Activated CD4-positive, alpha-beta T cell treated with anti-CD3 and anti-CD28 coated beads for 1 hour (primary cell): ENCODE results near the gene SPNS3.

ENCODE experiments used
- DNase-seq: peaks from one replicate; pipeline ENCODE4 v3.0.0-alpha.2; 2020

The SPNS3 gene

DNA sequence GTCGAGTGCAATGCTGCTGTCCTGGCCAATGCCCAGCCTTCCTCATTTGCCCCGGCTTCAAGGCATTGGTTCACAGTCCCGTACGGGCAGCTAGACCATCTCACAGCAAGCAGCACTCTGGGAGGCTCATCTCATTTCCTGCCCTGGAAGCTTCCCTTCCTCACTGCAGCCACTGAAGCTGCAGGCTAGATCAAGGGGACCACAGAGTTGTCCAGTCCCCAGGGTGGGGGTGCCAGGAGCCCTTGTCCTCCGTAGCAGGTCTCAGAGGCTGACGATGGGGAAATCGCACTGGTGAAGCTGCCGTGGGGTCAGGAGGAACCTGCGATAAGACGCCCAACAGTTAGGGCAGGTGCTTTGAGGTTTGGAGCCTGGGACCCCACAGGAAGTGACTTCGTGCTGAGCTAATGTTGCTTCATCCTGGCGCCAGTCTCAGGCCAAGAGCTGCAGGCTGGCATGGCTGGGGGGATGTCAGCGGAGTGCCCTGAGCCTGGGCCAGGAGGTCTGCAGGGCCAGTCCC, at the start of gene SPNS3:
TSS of gene SPNS3 (plus strand) at position 426 of the 517 bp plus-strand sequence. CDS start at position 454, 28 bp downstream.
- DNase-seq = peak; percentile 8

GRCh38 chr17:4386406-4386805, 47.3 kb upstream of the SPNS3 start:
- no peak for DNase-seq

GRCh38 chr17:4387137-4387536, 46.6 kb upstream of the SPNS3 start:
- DNase-seq = no peak

GRCh38 chr17:4389079-4389478, 44.7 kb upstream of the SPNS3 start:
- no peak for DNase-seq

DNA sequence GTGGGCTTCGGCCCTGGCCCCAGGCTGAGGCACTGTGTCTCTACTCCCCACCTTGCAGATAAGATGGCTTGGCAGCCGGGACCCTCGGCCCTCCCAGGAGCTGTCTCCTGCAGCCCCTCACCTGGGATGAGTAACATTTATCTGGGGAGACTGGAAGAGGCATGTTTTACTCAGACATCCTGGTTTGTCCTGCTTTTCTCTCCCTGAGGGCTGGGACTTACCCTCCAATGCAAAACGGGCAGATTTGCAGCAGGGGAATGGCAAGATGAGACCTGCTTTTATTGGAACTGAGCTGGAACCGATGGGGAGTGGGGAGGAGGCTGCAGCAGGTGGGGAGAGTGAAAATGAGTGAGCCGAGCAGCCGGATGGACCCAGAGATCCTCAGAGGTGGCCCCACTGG, 39.9 kb upstream of the SPNS3 start:
- no peak for DNase-seq

- no peak for DNase-seq
These were observed 39.3 kb upstream of the SPNS3 start for GRCh38 chr17:4394208-4395110.

DNA sequence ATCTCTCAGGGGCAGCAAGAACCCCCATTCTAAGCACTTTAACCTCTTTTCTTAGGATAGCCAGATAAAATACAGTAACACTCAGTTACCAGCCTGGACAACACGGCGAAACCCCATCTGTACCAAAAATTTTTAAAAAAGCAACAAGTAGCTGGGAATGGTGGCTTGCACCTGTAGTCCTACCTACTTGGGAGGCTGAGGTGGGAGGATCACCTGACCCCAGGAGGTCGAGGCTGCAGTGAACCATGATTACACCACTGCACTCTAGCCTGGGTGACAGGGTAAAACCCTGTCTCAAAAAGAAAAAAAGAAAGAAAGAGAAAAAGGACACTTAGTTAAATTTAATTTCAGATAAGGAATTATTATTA, 38.6 kb upstream of the SPNS3 start:
- no peak for DNase-seq

GRCh38 chr17:4397840-4398239, 35.9 kb upstream of the SPNS3 start:
- no peak for DNase-seq

- DNase-seq = no peak
These were observed 28.6 kb upstream of the SPNS3 start for GRCh38 chr17:4405038-4405669.

DNA sequence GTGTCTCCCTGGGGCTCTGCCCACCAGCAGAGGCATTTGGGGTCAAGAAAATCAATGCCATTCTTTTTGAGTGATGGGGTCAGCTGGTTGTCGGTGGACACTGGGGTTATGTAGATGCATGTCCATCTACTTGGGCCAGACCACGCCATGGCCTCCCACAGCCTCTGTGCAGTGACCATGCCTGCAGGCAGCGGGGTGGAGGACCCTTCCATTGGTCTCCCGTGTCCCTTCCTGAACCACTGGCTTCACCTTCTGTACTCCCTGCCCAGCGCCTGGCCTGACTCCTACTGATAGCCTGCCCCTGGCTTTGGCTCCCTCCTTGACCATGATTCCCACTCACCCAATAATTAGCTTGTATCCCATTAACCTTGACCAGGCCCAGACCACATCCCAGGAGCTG, 28.0 kb upstream of the SPNS3 start:
- DNase-seq = no peak

GRCh38 chr17:4406386-4406785, 27.4 kb upstream of the SPNS3 start:
- DNase-seq = no peak

GRCh38 chr17:4407216-4407615, 26.5 kb upstream of the SPNS3 start:
- DNase-seq = no peak

DNA sequence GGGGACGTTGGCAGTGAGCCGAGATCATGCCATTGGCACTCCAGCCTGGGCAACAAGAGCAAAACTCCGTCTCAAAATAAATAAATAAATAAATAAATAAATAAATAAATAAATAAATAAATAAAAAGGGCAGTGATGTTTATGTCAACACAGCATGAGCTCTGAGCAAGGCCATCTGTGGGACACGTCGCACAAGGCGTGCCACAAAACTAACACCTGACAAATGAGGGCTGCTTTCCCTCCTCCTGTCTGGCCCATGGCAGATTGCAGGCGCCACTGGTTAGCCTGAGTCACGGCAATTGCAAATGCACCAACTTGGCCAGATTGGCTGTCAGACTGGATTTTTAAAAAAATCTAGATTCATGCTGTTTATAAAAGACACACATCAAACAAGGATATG, 25.9 kb upstream of the SPNS3 start:
- no peak for DNase-seq

- DNase-seq = no peak
These were observed 24.1 kb upstream of the SPNS3 start for GRCh38 chr17:4409659-4410058.

GRCh38 chr17:4411201-4411600, 22.5 kb upstream of the SPNS3 start:
- no peak for DNase-seq

DNA sequence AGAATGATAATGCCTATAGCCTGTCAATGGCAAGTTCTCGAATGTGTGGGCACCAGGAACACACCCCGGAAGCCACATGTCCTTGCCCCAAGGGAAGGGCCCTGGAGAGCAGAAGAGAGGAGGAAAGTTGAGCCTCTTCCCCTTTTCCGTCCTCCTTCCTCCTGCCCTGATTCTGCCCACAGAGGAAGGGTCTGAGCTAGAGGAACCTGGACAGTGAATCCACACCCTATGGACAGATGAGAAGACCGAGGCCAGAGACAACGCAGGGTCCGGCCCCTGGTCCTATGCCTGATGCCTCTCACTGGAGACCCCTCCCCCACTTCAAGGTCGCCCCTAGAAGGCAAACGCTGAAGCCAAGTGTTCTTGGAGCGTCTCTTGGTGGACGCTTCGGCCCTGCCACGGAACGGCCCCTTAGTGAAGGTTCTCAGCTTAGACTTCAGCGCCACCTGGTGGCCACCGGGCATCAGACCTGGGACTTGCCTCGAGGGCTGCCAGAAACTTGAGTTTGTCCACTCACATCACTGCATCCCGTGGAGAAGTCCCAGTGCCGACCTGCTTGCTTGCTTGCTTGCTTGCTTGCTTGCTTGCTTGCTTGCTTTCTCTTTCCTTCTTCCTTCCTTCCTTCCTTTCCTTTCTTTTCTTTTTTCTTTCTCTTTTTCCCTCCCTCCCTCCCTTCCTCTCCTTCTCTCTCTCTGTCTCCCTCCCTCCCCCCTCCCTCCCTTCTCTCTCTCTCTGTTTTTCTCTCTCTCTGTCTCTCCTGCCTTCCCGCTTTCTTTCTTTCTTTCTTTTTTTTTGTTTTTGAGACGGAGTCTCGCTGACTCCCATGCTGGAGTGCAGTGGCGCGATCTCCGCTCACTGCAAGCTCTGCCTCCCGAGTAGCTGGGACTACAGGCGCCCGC, 20.6 kb upstream of the SPNS3 start:
- peak; percentile 85 for DNase-seq

DNA sequence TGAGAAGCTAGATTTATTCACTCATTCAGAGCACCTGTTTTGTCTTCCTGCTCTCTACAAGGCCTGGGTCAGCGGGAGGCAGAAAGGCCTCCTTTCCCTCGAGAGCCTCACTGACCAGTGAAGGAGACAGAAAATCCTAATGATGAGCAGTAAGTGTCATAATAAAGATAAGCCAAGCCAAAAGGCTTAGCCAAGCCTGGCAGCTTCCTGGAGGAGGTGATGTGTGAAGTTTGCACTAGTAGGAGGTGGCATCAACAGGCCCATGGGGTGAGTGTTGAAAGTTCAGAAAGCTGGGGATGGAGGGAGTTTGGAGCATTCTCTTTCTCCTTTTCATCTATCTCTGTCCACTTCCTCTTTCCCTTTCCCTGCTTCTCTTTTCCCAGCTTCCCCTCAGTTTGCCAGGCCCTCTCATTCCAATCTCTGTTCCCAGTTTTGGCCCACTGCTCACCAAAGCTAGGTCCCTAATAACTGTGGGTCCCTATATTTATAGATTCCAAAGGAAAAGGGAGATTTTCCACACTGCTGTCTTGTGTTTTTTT, 16.5 kb upstream of the SPNS3 start:
- no peak for DNase-seq

GRCh38 chr17:4420692-4421131, 13.0 kb upstream of the SPNS3 start:
- DNase-seq = peak; percentile 27

- no peak for DNase-seq
These were observed 10.9 kb upstream of the SPNS3 start for GRCh38 chr17:4422864-4423263.

- DNase-seq = no peak
These were observed 8.3 kb upstream of the SPNS3 start for GRCh38 chr17:4425398-4425797.

DNA sequence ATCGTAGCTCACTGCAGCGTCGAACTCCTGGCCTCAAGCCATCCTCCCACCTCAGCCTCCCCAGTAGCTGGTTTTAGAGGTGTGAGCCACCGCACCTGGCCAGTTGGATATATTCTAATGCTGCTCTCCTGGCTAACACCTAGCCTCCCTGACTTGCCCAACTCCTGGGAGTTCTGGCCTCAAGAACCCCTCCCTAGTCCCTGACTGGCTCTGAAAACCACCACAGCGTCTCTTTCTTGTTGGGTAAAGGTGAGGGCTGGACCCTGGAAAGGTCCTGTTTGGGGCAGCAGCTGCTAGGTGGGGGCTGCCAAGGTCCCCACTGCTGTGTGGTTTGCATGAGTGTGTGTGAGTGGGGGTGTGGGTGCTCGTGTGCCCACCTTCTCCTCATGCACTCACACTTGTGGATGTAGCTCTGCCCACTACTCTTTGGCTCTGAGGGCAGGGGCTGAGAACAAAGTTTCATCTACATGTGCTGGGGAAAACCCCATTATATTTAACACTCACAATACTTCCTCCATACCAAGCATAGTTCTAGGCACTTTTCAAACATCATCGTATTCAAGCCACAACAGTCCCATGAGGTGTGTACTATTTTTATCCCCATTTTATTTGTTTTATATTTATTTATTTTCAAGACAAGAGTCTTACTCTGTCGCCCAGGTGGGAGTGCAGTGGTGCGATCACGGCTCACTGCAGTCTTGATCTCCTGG, 7.1 kb upstream of the SPNS3 start:
- DNase-seq = no peak

DNA sequence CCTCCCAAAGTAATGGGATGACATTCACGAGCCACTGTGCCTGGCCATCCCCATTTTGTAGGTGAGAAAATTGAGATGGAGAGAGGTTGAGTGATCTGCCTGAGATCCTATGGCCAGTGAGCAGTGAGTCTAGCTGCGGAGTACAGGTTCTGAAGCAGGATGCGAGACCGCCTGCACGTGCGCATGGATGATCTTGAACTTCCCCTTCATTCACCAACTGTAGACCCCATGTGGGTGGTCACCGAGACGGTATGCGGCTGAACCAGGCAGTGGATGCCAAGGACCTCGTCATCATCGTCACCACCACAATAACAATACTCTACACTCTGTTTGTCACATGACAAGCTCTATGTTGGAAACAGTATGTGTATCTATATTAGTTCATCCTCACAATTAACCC, 6.2 kb upstream of the SPNS3 start:
- no peak for DNase-seq
